Measurements from ENCODE around the gene TFPI.

DNA sequence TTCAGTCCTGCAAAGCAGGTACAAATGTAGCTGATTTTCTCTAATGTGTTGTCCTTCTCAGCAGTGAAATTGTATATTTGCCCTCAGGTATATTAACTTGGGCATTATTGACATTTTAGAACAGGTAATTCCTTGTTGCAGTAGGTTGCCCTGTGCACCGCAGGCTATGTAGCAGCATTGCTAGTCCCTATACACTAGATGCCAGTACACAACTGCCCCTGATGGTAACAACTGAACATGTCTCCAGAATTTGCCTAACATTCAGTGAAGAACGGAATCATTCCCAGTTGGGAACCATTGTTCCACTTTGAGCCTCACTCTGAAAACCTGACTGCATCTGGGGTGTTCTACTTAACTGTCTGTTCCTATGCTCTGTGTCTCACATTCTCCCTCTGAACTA, 23.1 kb upstream of the TFPI start:
- TF ChIP-seq, protein P1, sequence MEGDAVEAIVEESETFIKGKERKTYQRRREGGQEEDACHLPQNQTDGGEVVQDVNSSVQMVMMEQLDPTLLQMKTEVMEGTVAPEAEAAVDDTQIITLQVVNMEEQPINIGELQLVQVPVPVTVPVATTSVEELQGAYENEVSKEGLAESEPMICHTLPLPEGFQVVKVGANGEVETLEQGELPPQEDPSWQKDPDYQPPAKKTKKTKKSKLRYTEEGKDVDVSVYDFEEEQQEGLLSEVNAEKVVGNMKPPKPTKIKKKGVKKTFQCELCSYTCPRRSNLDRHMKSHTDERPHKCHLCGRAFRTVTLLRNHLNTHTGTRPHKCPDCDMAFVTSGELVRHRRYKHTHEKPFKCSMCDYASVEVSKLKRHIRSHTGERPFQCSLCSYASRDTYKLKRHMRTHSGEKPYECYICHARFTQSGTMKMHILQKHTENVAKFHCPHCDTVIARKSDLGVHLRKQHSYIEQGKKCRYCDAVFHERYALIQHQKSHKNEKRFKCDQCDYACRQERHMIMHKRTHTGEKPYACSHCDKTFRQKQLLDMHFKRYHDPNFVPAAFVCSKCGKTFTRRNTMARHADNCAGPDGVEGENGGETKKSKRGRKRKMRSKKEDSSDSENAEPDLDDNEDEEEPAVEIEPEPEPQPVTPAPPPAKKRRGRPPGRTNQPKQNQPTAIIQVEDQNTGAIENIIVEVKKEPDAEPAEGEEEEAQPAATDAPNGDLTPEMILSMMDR (IDR thresholded peaks at IDR 0.05; ENCODE audit: insufficient read depth, low read depth, low read length): no peak
- no peak for TF ChIP-seq EZH2 (IDR thresholded peaks at IDR 0.05; ENCODE audit: insufficient read depth, low read length)
